HG03439 (cell line): Measurements from ENCODE around the gene HSPA4L.

Experiments used
- ATAC-seq: cut with Tn5 transposase; IDR thresholded peaks from one replicate; pipeline ENCODE4 v1.9.1; 2021; ENCODE audit warnings: mild to moderate bottlenecking, moderate library complexity; ENCODE audit not compliant: unreplicated experiment

HSPA4L gene

GRCh38 chr4:127856813-127857447, 74.8 kb downstream of the HSPA4L start:
- peak; percentile 87 for ATAC-seq

DNA sequence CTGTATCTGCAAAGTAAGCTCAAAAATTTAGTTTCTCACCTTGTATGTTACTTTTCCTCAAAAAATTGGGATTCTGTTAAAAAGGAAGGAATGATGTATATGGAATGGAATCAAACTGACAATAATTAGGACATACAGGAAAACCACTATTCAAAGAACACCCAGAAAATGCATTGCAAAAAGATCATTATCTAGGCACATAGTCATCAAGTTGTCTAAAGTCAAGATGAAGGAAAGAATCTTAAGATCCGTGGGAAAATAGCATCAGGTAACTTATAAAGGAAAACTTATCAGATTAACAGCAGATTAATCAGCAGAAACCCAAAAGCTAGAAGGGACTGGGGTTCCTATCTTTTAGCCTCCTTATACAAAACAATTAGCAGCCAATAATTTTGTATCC, 75.5 kb downstream of the HSPA4L start:
- ATAC-seq, result no peak

GRCh38 chr4:127868196-127868595, 86.1 kb downstream of the HSPA4L start:
- ATAC-seq, result no peak

GRCh38 chr4:127870281-127870680, 88.2 kb downstream of the HSPA4L start:
- no peak for ATAC-seq

DNA sequence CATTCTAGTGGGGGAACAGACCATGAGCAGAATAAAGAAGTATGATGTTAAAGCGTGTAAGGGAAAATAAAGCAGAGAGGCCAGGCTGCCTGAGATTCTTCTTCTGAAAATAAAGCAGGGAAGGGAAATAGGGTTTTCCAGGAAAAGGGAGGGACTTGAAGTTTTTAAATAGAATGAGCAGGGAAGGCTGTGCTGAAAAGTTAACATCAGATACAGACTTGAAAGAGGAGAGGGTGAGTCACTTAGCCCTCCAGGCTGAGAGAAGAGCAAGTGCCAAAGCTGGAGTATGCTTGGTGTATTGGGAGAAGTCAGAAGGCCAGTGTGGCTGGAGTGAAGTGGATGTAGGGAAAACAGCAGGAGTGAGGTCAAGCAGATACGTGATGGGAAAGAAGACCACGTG, 88.6 kb downstream of the HSPA4L start:
- no peak for ATAC-seq

GRCh38 chr4:127875791-127876190, 93.7 kb downstream of the HSPA4L start:
- ATAC-seq, result no peak

- peak; percentile 93 for ATAC-seq
Measured at GRCh38 chr4:127880763-127881562, 98.8 kb downstream of the HSPA4L start, which contains the start of gene PLK4. TSS of gene PLK4 (plus strand) at chr4:127880893. CDS start at chr4:127881135, 242 bp downstream.

DNA sequence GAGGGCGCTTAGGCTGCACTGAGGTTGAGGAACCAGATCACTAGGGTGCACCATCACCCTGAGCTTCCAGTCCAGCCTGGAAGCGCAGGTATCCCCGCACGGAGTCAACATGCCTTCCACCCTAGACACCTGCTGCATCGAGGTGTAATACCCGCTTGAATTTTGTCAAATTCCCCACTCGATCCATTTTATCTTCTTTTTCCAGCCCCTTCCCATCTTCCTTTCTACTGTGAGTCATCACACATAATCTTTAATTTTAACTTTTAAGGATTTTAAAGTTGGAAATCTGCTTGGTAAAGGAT, 99.4 kb downstream of the HSPA4L start:
- ATAC-seq, result peak; percentile 37

- ATAC-seq, result no peak
Measured at GRCh38 chr4:127888559-127888958, 106.4 kb downstream of the HSPA4L start.

GRCh38 chr4:127889903-127890302, 107.8 kb downstream of the HSPA4L start:
- no peak for ATAC-seq
